NT2/D1 (cell line): ENCODE measurements around the gene DECR2.

Source experiments
- DNase-seq: peaks from one replicate; pipeline ENCODE4 v3.0.0-alpha.2; 2011; ENCODE audit warnings: low read depth, low spot score
- H3K27me3 ChIP-seq: 2 replicates; pipeline ENCODE4 v1.6.0; 2011; ENCODE audit warnings: mild to moderate bottlenecking; ENCODE audit not compliant: insufficient read length, insufficient read depth
- H3K36me3 ChIP-seq: 2 replicates; pipeline ENCODE4 v1.6.1; 2011; ENCODE audit warnings: mild to moderate bottlenecking, low read length, mixed read lengths; ENCODE audit not compliant: insufficient read depth, insufficient read length
- H3K4me1 ChIP-seq: 2 replicates; pipeline ENCODE4 v1.5.1; 2011; ENCODE audit not compliant: insufficient read depth, insufficient read length
- H3K4me3 ChIP-seq: 2 replicates; pipeline ENCODE4 v1.5.1; 2011; ENCODE audit warnings: low read depth; ENCODE audit not compliant: insufficient read length
- H3K9ac ChIP-seq: 2 replicates; pipeline ENCODE4 v1.6.0; 2011; ENCODE audit warnings: low read depth; ENCODE audit not compliant: insufficient read length
- H3K9me3 ChIP-seq: 2 replicates; pipeline ENCODE4 v1.5.1; 2011; ENCODE audit warnings: mild to moderate bottlenecking, low read length; ENCODE audit not compliant: insufficient read depth
- SUZ12 ChIP-seq: IDR thresholded peaks from 2 replicates; pipeline ENCODE4 v1.6.1; 2011; ENCODE audit not compliant: insufficient read length, insufficient read depth; ENCODE audit errors: extremely low read depth
- YY1 ChIP-seq: IDR thresholded peaks from 2 replicates; pipeline ENCODE4 v1.6.1; 2011; ENCODE audit not compliant: insufficient read length, insufficient read depth
- ZNF274 ChIP-seq: IDR thresholded peaks from 2 replicates; pipeline ENCODE4 v1.6.1; 2011; ENCODE audit warnings: mild to moderate bottlenecking, low read depth, low read length

The DECR2 gene

GRCh38 chr16:445566-445965 is 43.9 kb downstream of the DECR2 start:
- Histone ChIP-seq H3K9ac (peak overlapping the region; percentile 26), H3K4me1 (peaks cover 6% of the 10 kb centered on the region), H3K36me3 (no peaks in the 10 kb centered on the region), H3K27me3 (no peaks in the 10 kb centered on the region), H3K4me3 (no peak overlapping the region), H3K9me3 (no peaks in the 10 kb centered on the region)
- no peak for DNase-seq
- TF ChIP-seq ZNF274 (no peak), SUZ12 (no peak), YY1 (no peak)

- no peak overlapping the region for H3K9ac ChIP-seq
- no peaks in the 10 kb centered on the region for H3K27me3 ChIP-seq
- H3K4me3 ChIP-seq = no peak overlapping the region
- no peak for DNase-seq
- no peaks in the 10 kb centered on the region for H3K36me3 ChIP-seq
- no peaks in the 10 kb centered on the region for H3K4me1 ChIP-seq
- H3K9me3 ChIP-seq = no peaks in the 10 kb centered on the region
- TF ChIP-seq YY1 = no peak
- no peak for TF ChIP-seq SUZ12
- TF ChIP-seq ZNF274 = no peak
Observed at GRCh38 chr16:450385-450784, 48.7 kb downstream of the DECR2 start.

- Histone ChIP-seq H3K27me3 (no peaks in the 10 kb centered on the region), H3K9ac (no peak overlapping the region), H3K9me3 (no peaks in the 10 kb centered on the region), H3K4me1 (no peaks in the 10 kb centered on the region), H3K4me3 (no peak overlapping the region), H3K36me3 (no peaks in the 10 kb centered on the region)
- TF ChIP-seq YY1 (no peak), SUZ12 (no peak), ZNF274 (no peak)
- DNase-seq = no peak
Observed at GRCh38 chr16:450785-451512, 49.3 kb downstream of the DECR2 start.

GRCh38 chr16:454397-454940 is 52.8 kb downstream of the DECR2 start:
- TF ChIP-seq SUZ12 (no peak), ZNF274 (no peak), YY1 (no peak)

GRCh38 chr16:455453-455852 is 53.8 kb downstream of the DECR2 start:
- H3K9ac ChIP-seq = no peak overlapping the region
- TF ChIP-seq YY1 = no peak
- no peak for TF ChIP-seq ZNF274
- TF ChIP-seq SUZ12 = no peak
- H3K4me1 ChIP-seq = peaks cover 6% of the 10 kb centered on the region
- no peaks in the 10 kb centered on the region for H3K36me3 ChIP-seq
- no peak for DNase-seq
- no peak overlapping the region for H3K4me3 ChIP-seq
- no peaks in the 10 kb centered on the region for H3K27me3 ChIP-seq
- H3K9me3 ChIP-seq = no peaks in the 10 kb centered on the region

More at GRCh38 chr16:454397-454940, 52.8 kb downstream of the DECR2 start:
- Histone ChIP-seq H3K36me3 (no peaks in the 10 kb centered on the region), H3K9me3 (no peaks in the 10 kb centered on the region), H3K9ac (no peak overlapping the region), H3K27me3 (no peaks in the 10 kb centered on the region), H3K4me3 (no peak overlapping the region), H3K4me1 (peaks cover 6% of the 10 kb centered on the region)
- no peak for DNase-seq

- TF ChIP-seq YY1 (no peak), SUZ12 (no peak), ZNF274 (no peak)
Observed at GRCh38 chr16:456891-457483, 55.3 kb downstream of the DECR2 start.

GRCh38 chr16:457732-458400 is 56.2 kb downstream of the DECR2 start:
- Histone ChIP-seq H3K36me3 (peaks cover 23% of the 10 kb centered on the region), H3K4me1 (peaks cover 14% of the 10 kb centered on the region), H3K27me3 (no peaks in the 10 kb centered on the region), H3K4me3 (no peak overlapping the region), H3K9me3 (no peaks in the 10 kb centered on the region), H3K9ac (no peak overlapping the region)
- no peak for DNase-seq
- TF ChIP-seq SUZ12 = no peak
- no peak for TF ChIP-seq ZNF274
- TF ChIP-seq YY1 = no peak

More at GRCh38 chr16:456891-457483, 55.3 kb downstream of the DECR2 start:
- peaks cover 15% of the 10 kb centered on the region for H3K36me3 ChIP-seq
- H3K4me1 ChIP-seq = peaks cover 14% of the 10 kb centered on the region
- H3K9me3 ChIP-seq = no peaks in the 10 kb centered on the region
- no peak for DNase-seq
- H3K4me3 ChIP-seq = no peak overlapping the region
- H3K9ac ChIP-seq = no peak overlapping the region
- no peaks in the 10 kb centered on the region for H3K27me3 ChIP-seq
